OCI-LY3 (cell line): ENCODE data around the gene ANKZF1.

Source experiments
- H2AFZ ChIP-seq: fragments of 200-600, 300-600 bp; shearing (Covaris generic); 2 replicates; pipeline ENCODE4 v1.6.0; 2014; ENCODE audit warnings: antibody characterized with exemption, low read depth, low read length
- H3K27ac ChIP-seq: fragments of 200-600, 300-600 bp; sonication (generic); 2 replicates; pipeline ENCODE4 v1.5.1; 2014; ENCODE audit warnings: mild to moderate bottlenecking, low read length, moderate library complexity, mixed read lengths
- H3K27me3 ChIP-seq: fragments of 200-600, 300-600 bp; sonication (generic); 2 replicates; pipeline ENCODE4 v1.6.1; 2014; ENCODE audit warnings: low read depth, low read length, mixed read lengths
- H3K36me3 ChIP-seq: fragments of 200-600, 300-600 bp; sonication (generic); replicated peaks from 2 replicates; pipeline ENCODE3; 2014; ENCODE audit warnings: low read depth, low read length, mixed read lengths
- H3K4me1 ChIP-seq: fragments of 300-600, 200-600 bp; sonication (generic); 2 replicates; pipeline ENCODE4 v1.6.1; 2014; ENCODE audit warnings: low read length, mixed read lengths
- H3K4me2 ChIP-seq: fragments of 200-600, 300-600 bp; sonication (generic); 2 replicates; pipeline ENCODE4 v1.6.1; 2014; ENCODE audit warnings: low read length, mixed read lengths
- H3K4me3 ChIP-seq: fragments of 300-600, 200-600 bp; sonication (generic); 2 replicates; pipeline ENCODE4 v1.5.1; 2014; ENCODE audit warnings: antibody characterized with exemption, mild to moderate bottlenecking, low read length, moderate library complexity
- H3K79me2 ChIP-seq: fragments of 300-600, 200-600 bp; shearing (Covaris generic); 2 replicates; pipeline ENCODE4 v1.6.1; 2014; ENCODE audit warnings: mild to moderate bottlenecking, low read length, mixed read lengths
- H3K9ac ChIP-seq: fragments of 300-600, 200-600 bp; shearing (Covaris generic); 2 replicates; pipeline ENCODE4 v1.6.0; 2014; ENCODE audit warnings: mild to moderate bottlenecking, low read length, moderate library complexity
- H3K9me3 ChIP-seq: fragments of 200-600, 300-600 bp; shearing (Covaris generic); 2 replicates; pipeline ENCODE4 v1.6.1; 2014; ENCODE audit warnings: low read length, mixed read lengths; ENCODE audit not compliant: insufficient read depth
- H4K20me1 ChIP-seq: fragments of 200-600, 300-600 bp; sonication (generic); 2 replicates; pipeline ENCODE4 v1.6.1; 2016; ENCODE audit warnings: low read length, mixed read lengths; ENCODE audit not compliant: insufficient read depth
- CTCF ChIP-seq: fragments of 200-600, 300-600 bp; sonication (generic); IDR thresholded peaks from 2 replicates; pipeline ENCODE4 v1.5.1; 2014; ENCODE audit warnings: antibody characterized with exemption, low read length, low read depth
- EZH2phosphoT487 ChIP-seq: fragments of 200-600 bp; shearing (Covaris generic); IDR thresholded peaks from 2 replicates; pipeline ENCODE4 v1.6.1; 2018; ENCODE audit warnings: antibody characterized with exemption, mixed run types, low read depth

The ANKZF1 gene

GRCh38 chr2:219261024-219261855, 31.6 kb downstream of the ANKZF1 start:
- H3K27me3 ChIP-seq, result no peaks in the 10 kb centered on the region
- no peaks in the 10 kb centered on the region for H3K4me1 ChIP-seq
- H3K9ac ChIP-seq, result no peak overlapping the region
- no peak overlapping the region for H3K27ac ChIP-seq
- H3K79me2 ChIP-seq, result no peaks in the 10 kb centered on the region
- no peak overlapping the region for H3K4me2 ChIP-seq
- H3K9me3 ChIP-seq, result no peaks in the 10 kb centered on the region
- no peaks in the 10 kb centered on the region for H4K20me1 ChIP-seq
- H2AFZ ChIP-seq, result no peak overlapping the region
- H3K4me3 ChIP-seq, result no peak overlapping the region
- no peaks in the 10 kb centered on the region for H3K36me3 ChIP-seq
- TF ChIP-seq EZH2phosphoT487 (no peak), CTCF (no peak)

GRCh38 chr2:219266232-219266631, 36.6 kb downstream of the ANKZF1 start:
- H3K9me3 ChIP-seq, result no peaks in the 10 kb centered on the region
- no peak overlapping the region for H3K4me2 ChIP-seq
- no peak overlapping the region for H3K27ac ChIP-seq
- H3K9ac ChIP-seq, result no peak overlapping the region
- no peak overlapping the region for H3K4me3 ChIP-seq
- TF ChIP-seq CTCF, result no peak
- TF ChIP-seq EZH2phosphoT487, result no peak
- H2AFZ ChIP-seq, result no peak overlapping the region
- H3K79me2 ChIP-seq, result no peaks in the 10 kb centered on the region
- H3K27me3 ChIP-seq, result no peaks in the 10 kb centered on the region
- no peaks in the 10 kb centered on the region for H4K20me1 ChIP-seq
- no peaks in the 10 kb centered on the region for H3K36me3 ChIP-seq
- H3K4me1 ChIP-seq, result no peaks in the 10 kb centered on the region

GRCh38 chr2:219266886-219267285, 37.3 kb downstream of the ANKZF1 start:
- H3K4me1 ChIP-seq, result no peaks in the 10 kb centered on the region
- no peaks in the 10 kb centered on the region for H3K79me2 ChIP-seq
- no peak overlapping the region for H3K27ac ChIP-seq
- no peaks in the 10 kb centered on the region for H3K9me3 ChIP-seq
- no peak overlapping the region for H3K4me2 ChIP-seq
- no peak overlapping the region for H3K9ac ChIP-seq
- H3K4me3 ChIP-seq, result no peak overlapping the region
- H2AFZ ChIP-seq, result no peak overlapping the region
- TF ChIP-seq EZH2phosphoT487 (no peak), CTCF (no peak)
- H4K20me1 ChIP-seq, result no peaks in the 10 kb centered on the region
- no peaks in the 10 kb centered on the region for H3K36me3 ChIP-seq
- no peaks in the 10 kb centered on the region for H3K27me3 ChIP-seq

GRCh38 chr2:219268294-219268693, 38.7 kb downstream of the ANKZF1 start:
- TF ChIP-seq CTCF, result no peak
- TF ChIP-seq EZH2phosphoT487, result no peak
- H3K4me2 ChIP-seq, result no peak overlapping the region
- H3K9me3 ChIP-seq, result no peaks in the 10 kb centered on the region
- H3K4me1 ChIP-seq, result no peaks in the 10 kb centered on the region
- H3K4me3 ChIP-seq, result no peak overlapping the region
- no peak overlapping the region for H3K9ac ChIP-seq
- no peaks in the 10 kb centered on the region for H3K79me2 ChIP-seq
- H3K27ac ChIP-seq, result no peak overlapping the region
- H2AFZ ChIP-seq, result no peak overlapping the region
- no peaks in the 10 kb centered on the region for H4K20me1 ChIP-seq
- H3K36me3 ChIP-seq, result no peaks in the 10 kb centered on the region
- H3K27me3 ChIP-seq, result no peaks in the 10 kb centered on the region
